DMS 273 treated with DMSO at 0.1 percent for 48 hours (cell line): ENCODE data around the gene MRPL22.
"Not testable (repeated sequence)": the region's sequence is repeated elsewhere in the genome, so short reads cannot be mapped to it uniquely, and the experiment has no call there.

Experiments used
- DNase-seq: peaks from one replicate; lab custom pipeline; 2025; lab: John Stamatoyannopoulos, UW

The MRPL22 gene

DNA sequence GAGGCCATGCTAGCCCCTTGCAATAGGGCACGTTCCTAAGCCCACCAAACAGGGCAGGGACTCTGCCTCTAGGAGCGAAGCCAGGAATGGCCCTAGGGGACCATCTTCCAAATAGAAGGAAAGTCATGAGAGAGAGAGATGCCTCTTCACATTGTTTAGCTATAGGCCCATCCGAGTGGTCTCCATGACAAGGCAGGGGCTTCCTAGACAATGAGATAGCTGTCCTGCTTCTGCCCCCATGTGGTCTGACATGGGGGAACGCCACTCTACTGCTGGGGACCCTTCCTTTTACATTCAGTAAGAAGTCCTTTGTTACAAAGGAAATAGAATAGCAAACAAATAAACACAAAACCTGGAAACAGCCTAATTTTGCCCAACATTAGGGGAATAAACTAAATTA lies 54.8 kb downstream of the MRPL22 start:
- DNase-seq, result no peak

GRCh38 chr5:154997746-154998145 lies 56.9 kb downstream of the MRPL22 start:
- no peak for DNase-seq

GRCh38 chr5:154999865-155000264 lies 59.0 kb downstream of the MRPL22 start:
- DNase-seq, result no peak

GRCh38 chr5:155001523-155001922 lies 60.6 kb downstream of the MRPL22 start:
- DNase-seq, result no peak

- DNase-seq, result not testable (repeated sequence)
Observed at GRCh38 chr5:155002722-155003121, 61.8 kb downstream of the MRPL22 start.

DNA sequence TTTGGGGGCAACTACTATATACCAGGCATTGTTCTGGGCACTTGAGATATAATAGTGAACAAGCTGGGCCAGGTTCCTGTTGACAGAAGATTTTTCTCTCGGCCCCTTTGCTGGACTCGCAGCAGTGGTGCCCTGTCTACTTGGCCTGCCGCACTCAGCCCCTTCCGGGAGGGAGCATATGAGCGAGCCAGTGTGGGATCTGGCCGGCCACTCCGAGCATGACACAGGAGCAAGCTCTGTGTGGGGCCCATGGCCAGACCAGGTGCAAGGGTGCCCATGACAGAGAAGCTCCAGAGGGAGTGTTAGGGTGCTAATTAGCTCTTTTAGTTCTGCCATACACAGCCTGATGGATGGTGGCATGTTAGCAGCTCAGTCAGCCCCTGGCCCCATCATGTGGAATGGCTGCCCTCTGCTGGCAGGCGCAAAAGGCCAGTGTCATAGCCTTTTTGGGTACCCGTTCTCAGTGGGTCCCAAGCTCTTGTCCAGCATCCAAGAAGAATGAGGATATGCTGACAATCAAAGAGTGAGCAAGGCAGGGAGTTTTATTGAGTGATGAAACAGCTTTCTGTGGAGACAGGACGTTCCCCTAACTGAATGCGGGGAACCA lies 63.4 kb downstream of the MRPL22 start:
- no peak for DNase-seq

- DNase-seq, result not testable (repeated sequence)
Observed at GRCh38 chr5:155006265-155006664, 65.4 kb downstream of the MRPL22 start.

DNA sequence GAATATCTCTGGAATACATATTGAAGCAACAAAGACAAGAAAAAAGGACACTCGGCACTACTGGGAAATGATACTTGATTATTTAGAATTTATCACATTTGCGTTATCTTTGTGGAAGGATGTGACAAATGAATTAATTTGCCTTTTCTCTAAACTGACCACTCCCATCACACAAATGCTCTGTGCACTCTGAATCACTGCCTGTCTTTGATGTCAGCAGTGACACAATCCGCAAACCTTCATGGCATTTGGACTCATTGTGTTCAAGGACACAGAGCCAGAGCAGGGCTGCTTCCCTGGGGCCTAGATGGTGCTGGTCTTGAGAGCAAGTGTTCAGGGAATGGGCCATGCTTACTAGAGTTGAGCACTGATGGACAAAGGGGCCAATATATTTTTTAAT lies 67.8 kb downstream of the MRPL22 start:
- DNase-seq, result no peak

DNA sequence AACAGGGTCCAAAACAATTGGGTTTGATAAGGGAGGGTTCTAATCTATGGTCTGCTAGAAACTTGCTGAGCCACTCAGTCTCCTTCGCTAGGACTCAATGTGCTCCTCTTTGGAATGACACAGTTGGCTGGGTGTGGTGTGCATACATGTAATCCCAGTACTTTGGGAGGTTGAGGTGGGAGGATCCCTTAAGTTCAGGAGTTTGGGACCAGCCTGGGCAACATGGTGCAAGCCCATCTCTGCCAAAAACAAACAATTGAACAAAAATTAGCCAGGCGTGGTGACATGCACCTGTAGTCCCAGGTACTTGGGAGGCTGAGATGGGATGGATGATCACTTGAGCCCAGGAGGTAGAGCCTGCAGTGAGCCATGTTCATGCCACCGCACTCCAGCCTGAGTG lies 70.0 kb downstream of the MRPL22 start:
- DNase-seq, result no peak

- DNase-seq, result no peak
Observed at GRCh38 chr5:155013526-155013925, 72.7 kb downstream of the MRPL22 start, which contains the start of gene KIF4B. KIF4B (plus strand) TSS chr5:155013755; CDS start chr5:155013860, 105 bp downstream.

- DNase-seq, result no peak
Observed at GRCh38 chr5:155015239-155015638, 74.4 kb downstream of the MRPL22 start.

GRCh38 chr5:155017610-155018009 lies 76.7 kb downstream of the MRPL22 start:
- DNase-seq, result no peak
